IMR-90 (cell line): ENCODE measurements around the gene TCF12. TPM values are rescaled to one million over a fixed set of nuclear protein-coding genes. Genes with fewer than 3 reads are reported as not detected.

ENCODE experiments used
- ATAC-seq: fragments of 200-7000 bp; cut with Tn5 transposase; 2 replicates; pipeline ENCODE4 v1.9.1; 2020; ENCODE audit warnings: low read depth, mild to moderate bottlenecking, moderate library complexity
- BruUV-seq: library from RNA; stranded (reverse); fragments of 400-500 nt; replicated peaks from 2 replicates; lab custom pipeline; 2021; lab: Mats Ljungman, UMichigan
- CTCF ChIA-PET: fragments of 300-600 bp; formaldehyde crosslinking; extraction: SDS; loops from one replicate; lab custom pipeline; 2021; ENCODE audit warnings: antibody characterized with exemption; lab: Yijun Ruan, JAX
- POLR2A ChIA-PET: fragments of 300-600 bp; sonication (Branson Sonifier 250); formaldehyde crosslinking; loops from one replicate; lab custom pipeline; 2022; ENCODE audit warnings: antibody characterized with exemption; ENCODE audit not compliant: unreplicated experiment; lab: Charles Lee
- DNase-seq: peaks from one replicate; pipeline ENCODE4 v3.0.0; 2013
- H2AFZ ChIP-seq: replicated peaks from 2 replicates; pipeline ENCODE3; 2013; ENCODE audit warnings: low read length, mild to moderate bottlenecking; ENCODE audit not compliant: poor library complexity
- H2AK5ac ChIP-seq: 2 replicates; pipeline ENCODE4 v1.6.1; 2013; ENCODE audit warnings: low read depth, low read length, inconsistent platforms
- H2AK9ac ChIP-seq: replicated peaks from 2 replicates; pipeline ENCODE3; 2013; ENCODE audit warnings: mild to moderate bottlenecking, low read depth, low read length, moderate library complexity; ENCODE audit not compliant: poor library complexity
- H2BK120ac ChIP-seq: 2 replicates; pipeline ENCODE4 v1.6.1; 2013; ENCODE audit warnings: low read depth, low read length, inconsistent platforms
- H2BK15ac ChIP-seq: 3 replicates; pipeline ENCODE4 v1.6.1; 2013; ENCODE audit warnings: low read depth, low read length, inconsistent platforms
- H2BK20ac ChIP-seq: 2 replicates; pipeline ENCODE4 v1.6.1; 2013; ENCODE audit warnings: low read depth, mild to moderate bottlenecking, inconsistent platforms, low read length, moderate library complexity
- H2BK5ac ChIP-seq: 2 replicates; pipeline ENCODE4 v1.6.1; 2013; ENCODE audit warnings: mild to moderate bottlenecking, low read depth, low read length, inconsistent platforms; ENCODE audit not compliant: poor library complexity, severe bottlenecking
- H3K14ac ChIP-seq: replicated peaks from 2 replicates; pipeline ENCODE4 v1.6.1; 2013; ENCODE audit warnings: low read depth, low read length, inconsistent platforms
- H3K18ac ChIP-seq: 2 replicates; pipeline ENCODE4 v1.6.1; 2013; ENCODE audit warnings: low read depth, low read length, control low read depth
- H3K23ac ChIP-seq: 2 replicates; pipeline ENCODE4 v1.6.1; 2013; ENCODE audit warnings: low read depth, low read length, inconsistent platforms
- H3K27ac ChIP-seq: 2 replicates; pipeline ENCODE4 v1.5.1; 2013; ENCODE audit warnings: mild to moderate bottlenecking, control low read depth, low read length; ENCODE audit not compliant: insufficient read depth
- H3K27me3 ChIP-seq: 2 replicates; pipeline ENCODE4 v1.6.1; 2013; ENCODE audit warnings: low read length; ENCODE audit not compliant: control insufficient read depth, insufficient read depth
- H3K36me3 ChIP-seq: 2 replicates; pipeline ENCODE4 v1.6.1; 2013; ENCODE audit warnings: low read length, mixed read lengths; ENCODE audit not compliant: control insufficient read depth, insufficient read depth
- H3K4ac ChIP-seq: 2 replicates; pipeline ENCODE4 v1.6.1; 2013; ENCODE audit warnings: low read depth, low read length, inconsistent platforms
- H3K4me1 ChIP-seq: 2 replicates; pipeline ENCODE4 v1.6.1; 2013; ENCODE audit warnings: low read length, mixed read lengths; ENCODE audit not compliant: control insufficient read depth, insufficient read depth
- H3K4me2 ChIP-seq: 2 replicates; pipeline ENCODE4 v1.6.1; 2013; ENCODE audit warnings: low read depth, mild to moderate bottlenecking, control low read depth, low read length, moderate library complexity
- H3K4me3 ChIP-seq: 2 replicates; pipeline ENCODE4 v1.5.1; 2013; ENCODE audit warnings: low read depth, mild to moderate bottlenecking, control low read depth, low read length, moderate library complexity; ENCODE audit not compliant: insufficient read depth
- H3K56ac ChIP-seq: 2 replicates; pipeline ENCODE4 v1.6.1; 2013; ENCODE audit warnings: low read length, inconsistent platforms; ENCODE audit not compliant: insufficient read depth; ENCODE audit errors: extremely low read depth
- H3K79me1 ChIP-seq, 2 experiments: 2 replicates each; pipeline ENCODE4 v1.6.1; 2013; ENCODE audit warnings: low read length in 2 of 2, inconsistent platforms in 1 of 2, low read depth in 1 of 2
- H3K9ac ChIP-seq: 2 replicates; pipeline ENCODE4 v1.6.1; 2013; ENCODE audit warnings: low read depth, low read length, control low read depth
- H3K9me1 ChIP-seq: 2 replicates; pipeline ENCODE4 v1.6.1; 2013; ENCODE audit warnings: low read length, inconsistent platforms; ENCODE audit not compliant: insufficient read depth
- H3K9me3 ChIP-seq: 2 replicates; pipeline ENCODE4 v1.6.1; 2013; ENCODE audit warnings: low read length; ENCODE audit not compliant: control insufficient read depth, insufficient read depth
- H4K20me1 ChIP-seq: 2 replicates; pipeline ENCODE4 v1.6.1; 2013; ENCODE audit warnings: low read length, inconsistent platforms; ENCODE audit not compliant: insufficient read depth
- H4K5ac ChIP-seq: 2 replicates; pipeline ENCODE4 v1.6.1; 2013; ENCODE audit warnings: mild to moderate bottlenecking, low read depth, low read length, control low read depth
- H4K8ac ChIP-seq, 2 experiments: 2 replicates each; pipeline ENCODE4 v1.6.1; 2013; ENCODE audit warnings: low read depth in 2 of 2, low read length in 2 of 2, control low read depth in 1 of 2, inconsistent platforms in 1 of 2
- H4K91ac ChIP-seq: 2 replicates; pipeline ENCODE4 v1.6.1; 2013; ENCODE audit warnings: low read depth, low read length, inconsistent platforms; ENCODE audit not compliant: insufficient read depth
- BHLHE40 ChIP-seq: fragments of 150-350 bp; IDR thresholded peaks from 2 replicates; pipeline ENCODE4 v1.6.1; 2016; ENCODE audit warnings: mild to moderate bottlenecking, low read depth, low read length
- CEBPB ChIP-seq: IDR thresholded peaks from 2 replicates; pipeline ENCODE4 v1.6.1; 2012; ENCODE audit warnings: low read depth, low read length, improper control_type of control experiment
- FOS ChIP-seq: fragments of 150-350 bp; IDR thresholded peaks from 2 replicates; pipeline ENCODE4 v1.6.1; 2016; ENCODE audit warnings: low read depth, low read length
- MAFK ChIP-seq: IDR thresholded peaks from 2 replicates; pipeline ENCODE4 v1.6.1; 2012; ENCODE audit warnings: low read depth, low read length, improper control_type of control experiment
- MAZ ChIP-seq: IDR thresholded peaks from 2 replicates; pipeline ENCODE4 v1.6.1; 2012; ENCODE audit warnings: low read depth, mild to moderate bottlenecking, low read length, improper control_type of control experiment, moderate library complexity, borderline replicate concordance
- MXI1 ChIP-seq: IDR thresholded peaks from 2 replicates; pipeline ENCODE4 v1.6.1; 2012; ENCODE audit warnings: low read depth, mild to moderate bottlenecking, low read length, moderate library complexity, borderline replicate concordance
- NFE2L2 ChIP-seq: fragments of 150-350 bp; IDR thresholded peaks from 2 replicates; pipeline ENCODE4 v1.6.1; 2016; ENCODE audit warnings: low read depth, mild to moderate bottlenecking, low read length
- POLR2A ChIP-seq: IDR thresholded peaks from 2 replicates; pipeline ENCODE4 v1.6.1; 2012; ENCODE audit warnings: mild to moderate bottlenecking, low read depth, low read length
- RAD21 ChIP-seq: IDR thresholded peaks from 2 replicates; pipeline ENCODE4 v1.6.1; 2012; ENCODE audit warnings: low read length, improper control_type of control experiment
- RCOR1 ChIP-seq: IDR thresholded peaks from 2 replicates; pipeline ENCODE4 v1.6.1; 2012; ENCODE audit warnings: mild to moderate bottlenecking, low read length, improper control_type of control experiment; ENCODE audit not compliant: insufficient replicate concordance
- RFX5 ChIP-seq: IDR thresholded peaks from 2 replicates; pipeline ENCODE4 v1.8.0; 2012; ENCODE audit warnings: low read depth, mild to moderate bottlenecking, low read length, moderate library complexity
- SMC3 ChIP-seq: fragments of 150-350 bp; IDR thresholded peaks from 2 replicates; pipeline ENCODE4 v1.6.1; 2016; ENCODE audit warnings: low read depth, mild to moderate bottlenecking, antibody characterized with exemption, low read length, moderate library complexity
- dilution Hi-C: fragments of 300-500 bp; cut with HindIII; formaldehyde crosslinking; loops from one replicate; pipeline ENCODE4 v1.14.3; 2018; ENCODE audit warnings: low sequenced_read_pairs; ENCODE audit not compliant: unreplicated experiment
- in situ Hi-C: fragments of 300-500 bp; cut with MboI; formaldehyde crosslinking; loops from 3 replicates; pipeline ENCODE4 v1.14.3; 2019; ENCODE audit warnings: low sequenced_read_pairs, inconsistent platforms, mixed read lengths
- intact Hi-C: fragments of 100-400 bp; cut with micrococcal nuclease; formaldehyde crosslinking; loops from 2 replicates; pipeline ENCODE4 v1.10.0; 2022
- polyA plus RNA-seq, 3 experiments: library from polyadenylated mRNA; depleted of rRNA; stranded (reverse); fragments of >200 nt; gene quantifications; 2 replicates each; pipeline ENCODE4 v1.2.3, GENCODE V29; 2012; ENCODE audit warnings: low replicate concordance in 1 of 3
- total RNA-seq: library from RNA; depleted of rRNA; stranded (reverse); fragments of >200 nt; gene quantifications from 2 replicates; pipeline ENCODE4 v1.2.3, GENCODE V29; 2012
- TF ChIP-seq, protein P1 (sequence below): conservative IDR thresholded peaks from 2 replicates; pipeline ENCODE4 v1.5.1; 2012; ENCODE audit warnings: mild to moderate bottlenecking, low read depth, low read length, improper control_type of control experiment
- TF ChIP-seq, protein P2 (sequence below): fragments of 150-350 bp; IDR thresholded peaks from 2 replicates; pipeline ENCODE4 v1.6.1; 2016; ENCODE audit warnings: low read depth, mild to moderate bottlenecking, low read length, moderate library complexity, borderline replicate concordance
- TF ChIP-seq, protein P3 (sequence below): fragments of 150-350 bp; IDR thresholded peaks from 2 replicates; pipeline ENCODE4 v1.6.1; 2017; ENCODE audit warnings: mild to moderate bottlenecking, antibody characterized with exemption, low read length, low read depth

TCF12 gene
- total and polyA plus RNA-seq, 2 of the 4 experiments (the other 2 are of a cell fraction), result 79.4 to 160 TPM

DNA sequence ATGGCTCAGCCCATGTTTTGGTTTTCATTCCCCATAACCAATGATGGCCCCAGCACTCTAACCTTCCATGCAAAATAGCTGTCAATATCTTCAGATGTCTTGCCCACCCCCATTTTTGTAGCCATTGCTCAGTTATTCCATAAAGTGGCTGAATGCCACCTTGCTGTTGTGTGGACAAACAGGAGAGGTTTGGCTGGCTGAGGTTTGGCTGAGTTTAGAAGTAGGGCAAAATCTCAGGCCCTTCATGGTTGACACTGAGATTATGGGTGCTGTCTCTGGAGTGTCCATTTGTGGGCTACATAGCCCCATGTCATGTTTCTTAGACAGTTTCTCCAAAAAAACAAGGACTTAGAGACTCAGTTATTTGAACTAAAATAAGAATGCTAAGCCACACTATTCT, 96.9 kb downstream of the TCF12 start:
- intact Hi-C loops, result loop anchor here (5.0 kb wide), 1 partner anchor 197 kb away; no protein-coding TSS in a partner anchor
- TF ChIP-seq MAZ (no peak), POLR2A (no peak), NFE2L2 (no peak), MAFK (no peak), RCOR1 (no peak), CEBPB (no peak), BHLHE40 (no peak), FOS (no peak), MXI1 (no peak), RAD21 (no peak), SMC3 (no peak), RFX5 (no peak)
- TF ChIP-seq, protein P1, sequence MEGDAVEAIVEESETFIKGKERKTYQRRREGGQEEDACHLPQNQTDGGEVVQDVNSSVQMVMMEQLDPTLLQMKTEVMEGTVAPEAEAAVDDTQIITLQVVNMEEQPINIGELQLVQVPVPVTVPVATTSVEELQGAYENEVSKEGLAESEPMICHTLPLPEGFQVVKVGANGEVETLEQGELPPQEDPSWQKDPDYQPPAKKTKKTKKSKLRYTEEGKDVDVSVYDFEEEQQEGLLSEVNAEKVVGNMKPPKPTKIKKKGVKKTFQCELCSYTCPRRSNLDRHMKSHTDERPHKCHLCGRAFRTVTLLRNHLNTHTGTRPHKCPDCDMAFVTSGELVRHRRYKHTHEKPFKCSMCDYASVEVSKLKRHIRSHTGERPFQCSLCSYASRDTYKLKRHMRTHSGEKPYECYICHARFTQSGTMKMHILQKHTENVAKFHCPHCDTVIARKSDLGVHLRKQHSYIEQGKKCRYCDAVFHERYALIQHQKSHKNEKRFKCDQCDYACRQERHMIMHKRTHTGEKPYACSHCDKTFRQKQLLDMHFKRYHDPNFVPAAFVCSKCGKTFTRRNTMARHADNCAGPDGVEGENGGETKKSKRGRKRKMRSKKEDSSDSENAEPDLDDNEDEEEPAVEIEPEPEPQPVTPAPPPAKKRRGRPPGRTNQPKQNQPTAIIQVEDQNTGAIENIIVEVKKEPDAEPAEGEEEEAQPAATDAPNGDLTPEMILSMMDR, result no peak
- TF ChIP-seq, protein P2, sequence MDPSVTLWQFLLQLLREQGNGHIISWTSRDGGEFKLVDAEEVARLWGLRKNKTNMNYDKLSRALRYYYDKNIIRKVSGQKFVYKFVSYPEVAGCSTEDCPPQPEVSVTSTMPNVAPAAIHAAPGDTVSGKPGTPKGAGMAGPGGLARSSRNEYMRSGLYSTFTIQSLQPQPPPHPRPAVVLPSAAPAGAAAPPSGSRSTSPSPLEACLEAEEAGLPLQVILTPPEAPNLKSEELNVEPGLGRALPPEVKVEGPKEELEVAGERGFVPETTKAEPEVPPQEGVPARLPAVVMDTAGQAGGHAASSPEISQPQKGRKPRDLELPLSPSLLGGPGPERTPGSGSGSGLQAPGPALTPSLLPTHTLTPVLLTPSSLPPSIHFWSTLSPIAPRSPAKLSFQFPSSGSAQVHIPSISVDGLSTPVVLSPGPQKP, result no peak
- TF ChIP-seq, protein P3, sequence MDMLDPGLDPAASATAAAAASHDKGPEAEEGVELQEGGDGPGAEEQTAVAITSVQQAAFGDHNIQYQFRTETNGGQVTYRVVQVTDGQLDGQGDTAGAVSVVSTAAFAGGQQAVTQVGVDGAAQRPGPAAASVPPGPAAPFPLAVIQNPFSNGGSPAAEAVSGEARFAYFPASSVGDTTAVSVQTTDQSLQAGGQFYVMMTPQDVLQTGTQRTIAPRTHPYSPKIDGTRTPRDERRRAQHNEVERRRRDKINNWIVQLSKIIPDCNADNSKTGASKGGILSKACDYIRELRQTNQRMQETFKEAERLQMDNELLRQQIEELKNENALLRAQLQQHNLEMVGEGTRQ, result no peak
- peaks cover 48% of the 10 kb centered on the region for H4K20me1 ChIP-seq

More for the DNA sequence above, 96.9 kb downstream of the TCF12 start:
- H3K27ac ChIP-seq, result no peak overlapping the region
- peaks cover 20% of the 10 kb centered on the region; the same call in 1 of the 2 replicates for H3K9me1 ChIP-seq
- DNase-seq (no peak), ATAC-seq (no peak)
- no peak overlapping the region for H2AFZ ChIP-seq
- H3K56ac ChIP-seq, result no peak overlapping the region
- dilution Hi-C loops, result no loop called here
- peaks cover 7% of the 10 kb centered on the region for H3K4me1 ChIP-seq
- H2AK9ac ChIP-seq, result no peak overlapping the region
- no peak overlapping the region for H2AK5ac ChIP-seq
- no peak overlapping the region for H3K23ac ChIP-seq
- H2BK120ac ChIP-seq, result no peak overlapping the region
- H4K5ac ChIP-seq, result peak overlapping the region; percentile 42; the same call in 1 of the 2 replicates
- H4K8ac ChIP-seq, result no peak overlapping the region
- ChIA-PET POLR2A (no interaction called here), CTCF (no interaction called here)
- H3K9me3 ChIP-seq, result no peaks in the 10 kb centered on the region
- no peaks in the 10 kb centered on the region for H3K27me3 ChIP-seq
- peak overlapping the region; percentile 54; the same call in 1 of the 2 replicates for H3K14ac ChIP-seq
- H3K9ac ChIP-seq, result no peak overlapping the region
- H2BK20ac ChIP-seq, result no peak overlapping the region
- H3K18ac ChIP-seq, result peak overlapping the region; percentile 31; the same call in 1 of the 2 replicates
- in situ Hi-C loops, result no loop called here
- no peak overlapping the region for H3K4me3 ChIP-seq
- no peaks in the 10 kb centered on the region; the same call in 1 of the 2 replicates for H3K36me3 ChIP-seq
- H3K4me2 ChIP-seq, result no peak overlapping the region
- H3K79me1 ChIP-seq, result peaks cover 54 to 86% of the 10 kb centered on the region in 2 experiments
- H3K4ac ChIP-seq, result peak overlapping the region; percentile 11; the same call in 1 of the 2 replicates
- H2BK15ac ChIP-seq, result no peak overlapping the region
- BruUV-seq, result no TSS peak
- H2BK5ac ChIP-seq, result peak overlapping the region; percentile 34
- H4K91ac ChIP-seq, result no peak overlapping the region
